Effector CD4-positive, alpha-beta T cell (primary cell): ENCODE data around the gene KAT6B.

Experiments
- DNase-seq: peaks from one replicate; pipeline ENCODE4 v3.0.0-alpha.2; 2020

The KAT6B gene

GRCh38 chr10:74991435-74991834 is 165.0 kb downstream of the KAT6B start:
- no peak for DNase-seq

- DNase-seq, result no peak
These were observed 165.7 kb downstream of the KAT6B start for GRCh38 chr10:74992068-74992467.

- no peak for DNase-seq
These were observed 167.2 kb downstream of the KAT6B start for GRCh38 chr10:74993649-74994048.

GRCh38 chr10:74994854-74995253 is 168.5 kb downstream of the KAT6B start:
- no peak for DNase-seq

GRCh38 chr10:74995806-74996205 is 169.4 kb downstream of the KAT6B start:
- DNase-seq, result no peak

- no peak for DNase-seq
These were observed 170.8 kb downstream of the KAT6B start for GRCh38 chr10:74997163-74997562.

GRCh38 chr10:75000748-75001321 is 174.4 kb downstream of the KAT6B start:
- DNase-seq, result no peak

- no peak for DNase-seq
These were observed 175.4 kb downstream of the KAT6B start for GRCh38 chr10:75001715-75002350.

GRCh38 chr10:75002351-75002725 is 175.9 kb downstream of the KAT6B start:
- DNase-seq, result no peak

GRCh38 chr10:75002967-75003594 is 176.7 kb downstream of the KAT6B start:
- DNase-seq, result no peak

- no peak for DNase-seq
These were observed 177.5 kb downstream of the KAT6B start for GRCh38 chr10:75003891-75004290.

GRCh38 chr10:75007646-75008045 is 181.2 kb downstream of the KAT6B start:
- no peak for DNase-seq

GRCh38 chr10:75008952-75009351 is 182.6 kb downstream of the KAT6B start:
- DNase-seq, result no peak

GRCh38 chr10:75009426-75009825 is 183.0 kb downstream of the KAT6B start:
- DNase-seq, result no peak

- no peak for DNase-seq
These were observed 184.0 kb downstream of the KAT6B start for GRCh38 chr10:75010373-75010772.

- no peak for DNase-seq
These were observed 184.8 kb downstream of the KAT6B start for GRCh38 chr10:75011221-75011620.

- no peak for DNase-seq
These were observed 186.1 kb downstream of the KAT6B start for GRCh38 chr10:75012471-75012870.

GRCh38 chr10:75013007-75013406 is 186.6 kb downstream of the KAT6B start:
- no peak for DNase-seq

- DNase-seq, result no peak
These were observed 187.1 kb downstream of the KAT6B start for GRCh38 chr10:75013522-75013921.

GRCh38 chr10:75014516-75015230 is 188.3 kb downstream of the KAT6B start:
- DNase-seq, result no peak

GRCh38 chr10:75015442-75015841 is 189.0 kb downstream of the KAT6B start:
- no peak for DNase-seq

GRCh38 chr10:75016325-75016724 is 189.9 kb downstream of the KAT6B start:
- no peak for DNase-seq

- DNase-seq, result no peak
These were observed 191.9 kb downstream of the KAT6B start for GRCh38 chr10:75018251-75018650.
